ENCODE measurements around the gene ZG16. TPM values are rescaled to one million over a fixed set of nuclear protein-coding genes. Genes with fewer than 3 reads are reported as not detected.

ZG16 gene
- total and polyA plus RNA-seq, 2 of the 8 experiments (the other 6 are each of a cell fraction or from before 2014, with no cell fraction given): not detected

DNA sequence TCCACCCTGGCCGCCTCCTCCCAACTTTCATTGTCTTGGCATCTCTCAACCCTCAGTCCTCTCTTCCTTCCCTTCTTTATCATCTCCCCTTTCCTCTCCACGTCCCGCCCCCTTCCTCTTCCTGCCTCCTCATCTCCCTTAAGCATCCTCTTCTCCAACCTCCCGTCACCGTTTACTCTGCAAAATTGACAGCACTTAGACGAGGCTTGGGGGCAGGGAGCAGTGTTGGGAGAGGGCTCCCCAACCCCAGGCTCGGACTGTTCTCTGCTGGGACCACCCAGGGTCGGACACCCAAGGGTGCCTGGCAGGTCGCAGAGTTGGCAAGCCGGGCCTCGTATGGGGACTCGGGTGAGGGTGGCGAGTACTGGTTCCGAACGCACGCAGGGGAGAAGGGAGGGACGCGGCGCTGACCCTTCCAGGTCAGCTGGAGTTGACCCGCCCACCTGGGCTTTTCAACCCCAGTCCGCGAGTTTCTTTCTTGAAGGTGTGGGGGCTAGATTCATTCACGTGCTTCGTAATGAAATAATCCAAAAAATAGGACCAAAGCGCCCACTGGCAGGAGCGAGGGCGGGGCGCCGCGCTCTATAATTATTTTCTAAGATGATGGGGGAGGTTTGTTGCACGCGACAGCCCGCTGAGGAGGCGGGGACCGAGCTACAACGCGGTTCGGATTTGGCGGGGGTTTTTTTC, 37.1 kb downstream of the ZG16 start (continued):
- TF ChIP-seq CHD7 (IDR thresholded peaks at IDR 0.05; ENCODE audit: insufficient replicate concordance, low read length) (no peak), SP2 (IDR thresholded peaks at IDR 0.05; ENCODE audit: low read length) (no peak), CTBP2 (IDR thresholded peaks at IDR 0.05; ENCODE audit: borderline replicate concordance, insufficient read depth, insufficient read length, low read length) (peak; percentile 79), KDM5A (IDR thresholded peaks at IDR 0.05; ENCODE audit: low read length) (no peak), HDAC6 (IDR thresholded peaks at IDR 0.05; ENCODE audit: low read depth, low read length) (no peak), BRCA1 (IDR thresholded peaks at IDR 0.05; ENCODE audit: low read depth, low read length) (no peak), ASH2L (IDR thresholded peaks at IDR 0.05; ENCODE audit: low read length) (no peak), TBP (IDR thresholded peaks at IDR 0.05; ENCODE audit: low read depth, low read length) (no peak), GABPA (IDR thresholded peaks at IDR 0.05; ENCODE audit: borderline replicate concordance, insufficient read depth, low read length) (no peak)
- TF ChIP-seq, protein P1, sequence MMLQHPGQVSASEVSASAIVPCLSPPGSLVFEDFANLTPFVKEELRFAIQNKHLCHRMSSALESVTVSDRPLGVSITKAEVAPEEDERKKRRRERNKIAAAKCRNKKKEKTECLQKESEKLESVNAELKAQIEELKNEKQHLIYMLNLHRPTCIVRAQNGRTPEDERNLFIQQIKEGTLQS (IDR thresholded peaks at IDR 0.05; ENCODE audit: insufficient read depth, low read depth, low read length): no peak
